Neural crest cell (in vitro differentiated cells): Measurements from ENCODE around the gene PPP1R8. TPM values are rescaled to one million over a fixed set of nuclear protein-coding genes. Genes with fewer than 3 reads are reported as not detected.
"Not testable (repeated sequence)": the region's sequence is repeated elsewhere in the genome, so short reads cannot be mapped to it uniquely, and the experiment has no call there.

Source experiments
- DNase-seq: peaks from one replicate; pipeline ENCODE4 v3.0.0; 2021; ENCODE audit warnings: low read depth, mixed read lengths, low spot score
- H3K27ac Mint-ChIP-seq: one replicate; pipeline ENCODE4 v1.8.0; 2021; ENCODE audit warnings: mild to moderate bottlenecking, mixed read lengths; ENCODE audit not compliant: unreplicated experiment
- H3K27me3 Mint-ChIP-seq: 2 replicates; pipeline ENCODE4 v1.8.0; 2021; ENCODE audit warnings: low read depth, mild to moderate bottlenecking, mixed read lengths
- H3K36me3 Mint-ChIP-seq: 2 replicates; pipeline ENCODE4 v1.8.0; 2021; ENCODE audit warnings: low read depth, mild to moderate bottlenecking, mixed read lengths
- H3K4me1 Mint-ChIP-seq: 2 replicates; pipeline ENCODE4 v1.8.0; 2021; ENCODE audit warnings: mixed read lengths
- H3K4me3 Mint-ChIP-seq: one replicate; pipeline ENCODE4 v1.8.0; 2021; ENCODE audit warnings: mild to moderate bottlenecking, mixed read lengths
- H3K9me3 Mint-ChIP-seq: 2 replicates; pipeline ENCODE4 v1.8.0; 2021; ENCODE audit warnings: mixed read lengths
- total RNA-seq: library from RNA; stranded (reverse); gene quantifications from 2 replicates; pipeline ENCODE4 v1.2.1, GENCODE V29; 2021
- TF ChIP-seq, protein P1 (sequence below): fragments of 200-600 bp; sonication (generic); conservative IDR thresholded peaks from 2 replicates; pipeline ENCODE4 v1.5.0; 2021; ENCODE audit warnings: antibody characterized with exemption, mild to moderate bottlenecking

Gene PPP1R8
- total RNA-seq, 1 donor from 2014 or later: 66.1 TPM

DNA sequence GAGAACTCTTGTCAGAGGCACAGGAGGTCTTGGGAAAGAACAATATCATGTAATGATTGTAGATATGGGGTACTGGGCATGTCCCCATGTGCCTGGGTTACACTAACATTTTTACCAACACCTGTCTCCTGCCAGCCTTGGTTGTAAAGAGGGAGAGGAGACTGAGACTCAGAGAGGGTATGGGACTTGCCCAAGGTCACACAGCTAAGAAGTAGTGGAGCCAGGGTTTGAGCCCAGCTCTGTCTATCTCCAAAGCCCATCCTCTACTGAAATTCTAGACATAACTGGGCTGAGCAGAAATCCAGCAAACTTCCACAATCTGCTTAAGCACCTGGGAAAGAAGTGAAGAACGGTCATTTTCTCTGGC lies 39.1 kb downstream of the PPP1R8 start:
- H3K36me3 Mint-ChIP-seq: no peaks in the 10 kb centered on the region
- H3K27ac Mint-ChIP-seq: no peak overlapping the region
- H3K27me3 Mint-ChIP-seq: peaks cover 8% of the 10 kb centered on the region
- peaks cover 11% of the 10 kb centered on the region for H3K4me1 Mint-ChIP-seq
- no peak for DNase-seq
- H3K4me3 Mint-ChIP-seq: no peak overlapping the region
- H3K9me3 Mint-ChIP-seq: no peaks in the 10 kb centered on the region
- TF ChIP-seq, protein P1, sequence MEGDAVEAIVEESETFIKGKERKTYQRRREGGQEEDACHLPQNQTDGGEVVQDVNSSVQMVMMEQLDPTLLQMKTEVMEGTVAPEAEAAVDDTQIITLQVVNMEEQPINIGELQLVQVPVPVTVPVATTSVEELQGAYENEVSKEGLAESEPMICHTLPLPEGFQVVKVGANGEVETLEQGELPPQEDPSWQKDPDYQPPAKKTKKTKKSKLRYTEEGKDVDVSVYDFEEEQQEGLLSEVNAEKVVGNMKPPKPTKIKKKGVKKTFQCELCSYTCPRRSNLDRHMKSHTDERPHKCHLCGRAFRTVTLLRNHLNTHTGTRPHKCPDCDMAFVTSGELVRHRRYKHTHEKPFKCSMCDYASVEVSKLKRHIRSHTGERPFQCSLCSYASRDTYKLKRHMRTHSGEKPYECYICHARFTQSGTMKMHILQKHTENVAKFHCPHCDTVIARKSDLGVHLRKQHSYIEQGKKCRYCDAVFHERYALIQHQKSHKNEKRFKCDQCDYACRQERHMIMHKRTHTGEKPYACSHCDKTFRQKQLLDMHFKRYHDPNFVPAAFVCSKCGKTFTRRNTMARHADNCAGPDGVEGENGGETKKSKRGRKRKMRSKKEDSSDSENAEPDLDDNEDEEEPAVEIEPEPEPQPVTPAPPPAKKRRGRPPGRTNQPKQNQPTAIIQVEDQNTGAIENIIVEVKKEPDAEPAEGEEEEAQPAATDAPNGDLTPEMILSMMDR: no peak

GRCh38 chr1:27871076-27871475 lies 40.5 kb downstream of the PPP1R8 start:
- H3K27me3 Mint-ChIP-seq, H3K4me3 Mint-ChIP-seq, H3K36me3 Mint-ChIP-seq, H3K27ac Mint-ChIP-seq, DNase-seq, H3K9me3 Mint-ChIP-seq: not testable (repeated sequence)
- peaks cover 11% of the 10 kb centered on the region for H3K4me1 Mint-ChIP-seq

GRCh38 chr1:27872059-27872801 lies 41.6 kb downstream of the PPP1R8 start, which contains the start of gene THEMIS2:
TSS of gene THEMIS2 (plus strand) at chr1:27872544. CDS start at chr1:27872572, 28 bp downstream.
- Mint-ChIP-seq H3K4me3 (peak within 1 kb of the TSS; percentile 85), H3K4me1 (peaks cover 7% of the 10 kb centered on the region), H3K27ac (no peak within 1 kb of the TSS), H3K36me3 (no peaks in the 10 kb centered on the region), H3K27me3 (peaks cover 8% of the 10 kb centered on the region), H3K9me3 (no peaks in the 10 kb centered on the region)
- TF ChIP-seq, protein P1: no peak
- peak; percentile 63 for DNase-seq

DNA sequence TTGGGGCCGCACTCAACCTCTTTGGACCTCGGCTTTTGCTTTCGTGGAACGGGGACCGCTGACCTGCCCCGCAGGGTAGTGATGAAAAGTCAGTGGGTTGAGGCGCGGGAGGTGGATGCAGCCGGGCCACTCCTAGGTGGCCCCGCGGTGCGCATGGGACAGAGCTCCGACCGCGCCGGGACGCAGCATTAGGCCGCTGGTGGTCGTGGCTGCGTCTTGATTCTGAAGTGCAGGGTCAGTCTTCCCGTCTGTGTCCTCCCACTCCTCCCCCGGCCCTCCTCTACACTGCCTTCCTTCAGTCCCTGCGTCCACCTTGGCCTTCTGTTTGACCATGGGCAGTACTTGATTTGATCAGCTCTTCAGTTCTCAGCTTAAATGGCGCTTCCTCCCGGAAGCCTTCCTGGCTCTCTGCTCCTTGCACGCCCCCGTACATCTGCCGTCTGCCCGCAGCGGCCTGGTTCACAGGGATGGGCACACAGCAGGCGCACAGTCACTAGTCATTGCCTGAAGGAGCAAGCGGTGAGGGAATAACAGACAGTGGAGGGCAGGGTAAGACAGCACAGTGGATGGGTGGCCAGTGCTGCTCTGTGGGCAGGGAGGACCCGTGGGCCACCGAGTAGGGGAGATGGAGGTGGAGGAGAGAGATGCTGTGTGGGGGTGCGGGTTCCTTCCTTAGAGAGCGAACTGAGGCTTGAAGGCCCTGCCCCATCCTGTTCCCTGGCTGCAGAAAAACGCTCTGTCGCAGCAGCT lies 42.4 kb downstream of the PPP1R8 start:
- Mint-ChIP-seq H3K9me3 (no peaks in the 10 kb centered on the region), H3K27ac (no peak overlapping the region), H3K27me3 (peaks cover 8% of the 10 kb centered on the region), H3K4me1 (peaks cover 7% of the 10 kb centered on the region), H3K36me3 (no peaks in the 10 kb centered on the region), H3K4me3 (peak overlapping the region; percentile 85)
- no peak for DNase-seq
- TF ChIP-seq, protein P1: no peak

- peaks cover 8% of the 10 kb centered on the region for H3K27me3 Mint-ChIP-seq
- no peak overlapping the region for H3K27ac Mint-ChIP-seq
- no peaks in the 10 kb centered on the region for H3K9me3 Mint-ChIP-seq
- peak overlapping the region; percentile 31 for H3K4me3 Mint-ChIP-seq
- TF ChIP-seq, protein P1: no peak
- DNase-seq: no peak
- H3K36me3 Mint-ChIP-seq: no peaks in the 10 kb centered on the region
- peaks cover 7% of the 10 kb centered on the region for H3K4me1 Mint-ChIP-seq
These were observed 43.2 kb downstream of the PPP1R8 start for GRCh38 chr1:27873671-27874384.
